ENCODE results near the gene DDX24.
A peak's percentile ranks its signal among the peaks of the same experiment; 100 is the strongest.

- TF ChIP-seq CTCF (IDR thresholded peaks at IDR 0.05), result peak in 1 of 7 experiments; percentile 19
- TF ChIP-seq POLR2AphosphoS5 (IDR thresholded peaks at IDR 0.05), result no peak
Observed at GRCh38 chr14:94005324-94006073, 75.5 kb downstream of the DDX24 start.
